ENCODE results near the gene MEN1.

MEN1 gene

DNA sequence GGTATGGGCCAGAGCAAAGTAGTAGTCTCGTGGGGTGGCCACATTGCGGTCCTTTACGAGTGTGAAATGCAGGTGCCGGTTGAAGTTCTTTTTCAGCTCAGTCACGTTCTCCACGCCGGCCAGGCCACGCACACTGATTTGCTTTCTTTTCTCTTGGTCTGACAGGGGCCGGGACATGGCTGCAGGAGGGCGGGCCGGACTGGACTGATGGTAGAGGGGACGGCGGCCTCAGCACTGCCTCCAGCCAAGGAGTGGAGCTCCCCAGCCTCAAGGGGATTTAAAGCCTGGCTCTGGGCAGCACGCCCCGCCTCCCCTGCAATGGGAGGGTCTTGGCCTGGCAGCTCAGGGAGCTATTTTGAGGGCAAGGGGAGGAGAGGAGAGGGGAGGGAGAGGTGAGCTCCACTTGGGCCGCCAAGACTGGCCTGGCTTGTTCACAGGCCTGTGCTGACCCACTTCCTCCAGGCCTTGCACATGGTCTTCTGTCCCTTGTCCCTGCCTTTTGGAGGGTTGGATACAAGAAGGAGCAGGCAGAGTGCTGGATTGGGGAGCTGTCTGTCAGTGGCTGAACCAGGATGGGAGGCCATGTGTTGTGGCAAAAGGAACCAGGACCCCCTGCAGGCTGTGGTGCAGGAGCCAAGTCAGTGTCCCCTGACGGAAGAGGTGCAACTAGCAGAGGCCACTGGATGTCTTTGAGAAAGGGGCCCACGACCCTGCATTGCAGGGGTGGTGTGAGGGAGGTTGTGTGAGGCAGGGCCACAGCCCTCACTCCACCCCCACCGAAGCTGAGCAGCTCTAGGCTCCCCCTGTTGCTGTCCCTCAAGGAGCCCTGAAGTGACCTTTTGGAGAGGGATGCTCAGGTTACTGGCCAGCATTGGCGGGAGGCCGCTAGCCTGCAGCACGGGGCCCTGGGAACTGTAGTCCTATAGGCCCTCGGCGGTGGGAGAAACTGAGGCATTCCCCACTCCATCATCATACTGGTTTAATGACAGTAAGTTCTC, 50.3 kb downstream of the MEN1 start, which contains the start of gene PYGM:
Gene PYGM, minus strand, starts transcription at position 253 of the 998 bp plus-strand sequence. Its CDS starts 76 bp downstream, at position 177.
- DNase-seq = no peak

DNA sequence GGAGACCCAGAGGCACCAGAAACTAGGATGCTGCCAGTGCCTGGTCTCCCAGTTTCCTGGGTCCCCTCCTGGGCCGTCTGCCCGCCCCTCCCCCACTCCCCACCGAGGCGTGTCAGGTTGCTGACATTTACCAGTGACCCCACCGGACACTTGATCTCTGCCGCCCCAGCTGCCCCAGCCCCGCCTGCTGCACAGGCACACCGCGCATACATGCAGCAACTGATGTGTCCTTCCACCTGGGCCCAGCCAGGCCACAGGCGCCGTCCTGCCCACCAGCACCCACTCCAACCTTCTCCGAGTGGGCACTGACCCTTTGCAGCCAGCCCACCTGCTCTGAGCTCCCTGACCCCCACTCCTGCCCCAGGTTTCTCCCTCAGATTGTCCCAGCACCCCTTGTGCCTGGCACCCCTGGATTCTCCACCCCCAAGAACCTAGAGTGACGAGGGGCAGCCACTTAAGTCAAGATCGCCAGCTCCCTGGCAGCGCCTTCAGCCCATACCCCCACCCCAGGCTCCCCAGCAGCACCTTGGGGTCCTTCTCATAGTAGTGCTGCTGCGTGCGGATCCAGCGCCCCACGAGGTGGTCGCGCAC, 51.1 kb downstream of the MEN1 start:
- no peak for DNase-seq

DNA sequence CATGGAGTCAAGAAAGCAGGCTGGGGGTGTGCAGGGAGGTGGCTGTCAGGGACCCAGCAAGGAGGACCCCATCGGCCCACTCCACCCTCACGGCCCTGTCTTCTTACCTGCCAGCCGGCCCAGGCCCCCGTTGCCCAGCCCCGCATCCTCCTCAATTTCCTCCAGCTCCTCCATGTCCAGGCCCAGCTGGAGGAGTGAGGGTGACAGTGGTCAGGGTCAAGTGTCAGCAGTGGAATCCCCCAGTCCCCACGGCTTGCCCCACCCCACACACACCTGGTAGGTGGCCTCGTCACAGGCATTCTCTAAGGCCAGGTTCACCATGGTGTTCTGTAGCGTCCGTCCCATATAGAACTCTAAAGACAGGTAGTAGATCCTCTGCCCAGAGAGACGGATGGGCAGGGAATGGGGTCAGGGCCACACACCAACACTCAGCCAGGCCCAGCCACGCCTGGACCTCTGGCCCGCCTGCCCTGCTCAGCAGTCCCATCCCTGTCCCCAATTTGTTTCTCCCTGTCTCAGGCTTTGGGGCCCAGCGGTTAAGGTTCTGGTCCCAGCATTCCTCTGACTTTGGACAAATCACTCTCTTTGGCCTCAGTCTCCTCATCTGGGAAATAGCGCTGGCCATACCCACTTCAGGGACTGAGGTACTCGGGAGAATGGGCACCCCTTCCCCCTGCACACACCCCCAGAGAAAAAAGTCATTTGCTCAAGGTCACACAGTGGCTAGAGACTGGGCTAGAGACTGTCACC, 51.8 kb downstream of the MEN1 start:
- DNase-seq = no peak

DNA sequence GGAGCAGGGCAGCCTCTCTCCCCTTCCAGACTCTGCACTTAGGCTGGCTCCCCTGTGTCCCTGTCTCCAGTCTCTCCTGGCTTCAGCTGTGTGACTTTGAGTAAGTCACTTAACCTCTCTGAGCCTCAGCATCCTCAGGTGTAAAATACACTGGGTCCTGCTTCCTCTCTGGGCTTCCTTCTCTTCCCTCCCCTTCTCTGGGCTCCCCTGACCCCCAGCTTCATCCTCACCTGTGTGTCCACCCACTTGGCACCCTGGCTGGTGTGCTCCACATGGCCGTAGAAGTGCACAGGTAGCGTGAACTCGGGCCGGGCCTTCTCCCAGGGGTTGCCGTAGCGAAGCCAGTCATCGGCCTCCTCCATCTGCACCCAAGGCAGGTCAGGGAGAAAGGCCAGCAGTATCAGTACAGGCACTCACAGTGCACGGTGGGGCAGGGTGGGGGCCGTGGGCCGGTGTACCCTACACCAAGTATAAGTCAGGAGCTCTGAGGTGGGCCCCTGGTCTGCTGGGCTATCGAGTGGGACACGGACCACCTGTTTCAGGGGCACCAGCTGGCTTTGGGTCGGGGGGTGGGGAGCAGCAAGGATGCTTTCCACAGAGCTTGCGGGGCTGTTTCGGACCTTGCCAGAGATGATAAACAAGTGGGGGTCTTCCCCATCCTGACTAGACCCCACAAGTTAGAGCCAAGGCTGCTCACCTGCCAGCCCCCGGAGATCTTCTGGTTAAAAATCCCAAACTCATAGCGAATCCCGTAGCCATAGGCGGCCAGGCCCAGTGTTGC, 52.6 kb downstream of the MEN1 start:
- DNase-seq = no peak

DNA sequence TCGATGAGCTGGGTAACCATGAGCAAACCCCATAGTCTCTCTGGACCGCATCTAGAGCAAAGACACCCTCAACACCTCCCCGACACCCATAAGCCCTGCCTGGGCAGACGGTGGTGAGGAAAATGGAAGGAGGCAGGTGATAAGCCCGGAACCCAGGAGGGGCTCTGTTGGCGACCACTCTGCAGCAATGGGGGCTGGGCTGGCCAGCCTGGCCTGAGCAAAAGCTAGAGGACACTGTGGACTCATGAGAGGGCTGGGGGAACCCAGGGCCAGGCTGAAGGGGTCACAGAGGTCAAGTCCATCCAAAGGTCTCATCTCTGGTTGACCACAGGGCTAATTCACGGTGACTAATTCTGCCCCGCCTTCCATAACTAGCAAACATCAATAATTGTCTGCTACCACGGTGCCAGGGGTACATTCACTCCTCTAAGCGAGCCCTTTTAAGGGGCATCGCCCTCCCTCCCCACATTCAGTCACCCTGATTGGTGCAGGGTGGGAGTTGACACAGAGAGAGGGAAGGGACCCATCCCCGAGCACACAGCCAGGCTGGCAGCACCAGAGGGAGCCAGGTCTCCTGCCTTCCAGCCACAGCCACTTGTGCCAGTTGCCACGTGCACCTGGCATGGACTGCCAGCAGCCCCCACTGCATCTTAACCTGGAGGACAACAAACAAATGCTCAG, 54.5 kb downstream of the MEN1 start:
- no peak for DNase-seq

DNA sequence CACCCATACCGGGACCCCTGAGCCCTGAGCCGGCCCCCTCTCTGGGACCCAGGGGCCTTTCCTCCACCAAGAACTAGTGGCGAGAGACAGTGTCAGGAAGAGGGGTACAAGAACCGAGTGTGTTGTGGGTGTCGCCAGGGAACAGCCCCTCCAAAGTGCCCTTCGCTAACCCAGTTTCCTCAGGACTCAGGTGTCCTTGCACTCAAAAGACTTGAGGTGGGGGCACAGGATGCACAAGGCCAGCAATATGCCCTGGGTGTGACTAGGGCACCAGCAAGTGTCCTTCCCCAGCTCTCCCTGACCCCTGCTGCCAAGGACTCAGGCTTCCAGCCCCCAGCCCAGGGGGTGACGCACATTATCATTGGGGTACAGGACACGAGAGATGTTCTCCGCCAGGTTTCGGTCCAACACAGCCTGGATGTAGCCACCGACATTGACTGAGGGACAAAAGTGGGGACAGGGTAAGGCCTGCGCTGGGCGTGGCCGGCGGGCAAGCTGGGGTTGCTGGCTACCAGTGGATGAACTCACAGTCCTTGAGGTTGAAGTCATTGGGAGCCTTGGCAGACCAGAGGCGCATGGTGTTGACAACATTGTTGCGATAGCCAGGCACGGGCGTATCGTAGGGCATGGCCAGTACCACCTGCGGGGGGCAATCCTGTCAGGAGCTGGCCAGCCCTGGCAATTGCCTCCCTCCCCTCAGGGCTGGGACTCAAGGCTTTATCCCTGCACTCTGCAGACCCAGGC, 55.3 kb downstream of the MEN1 start:
- no peak for DNase-seq

DNA sequence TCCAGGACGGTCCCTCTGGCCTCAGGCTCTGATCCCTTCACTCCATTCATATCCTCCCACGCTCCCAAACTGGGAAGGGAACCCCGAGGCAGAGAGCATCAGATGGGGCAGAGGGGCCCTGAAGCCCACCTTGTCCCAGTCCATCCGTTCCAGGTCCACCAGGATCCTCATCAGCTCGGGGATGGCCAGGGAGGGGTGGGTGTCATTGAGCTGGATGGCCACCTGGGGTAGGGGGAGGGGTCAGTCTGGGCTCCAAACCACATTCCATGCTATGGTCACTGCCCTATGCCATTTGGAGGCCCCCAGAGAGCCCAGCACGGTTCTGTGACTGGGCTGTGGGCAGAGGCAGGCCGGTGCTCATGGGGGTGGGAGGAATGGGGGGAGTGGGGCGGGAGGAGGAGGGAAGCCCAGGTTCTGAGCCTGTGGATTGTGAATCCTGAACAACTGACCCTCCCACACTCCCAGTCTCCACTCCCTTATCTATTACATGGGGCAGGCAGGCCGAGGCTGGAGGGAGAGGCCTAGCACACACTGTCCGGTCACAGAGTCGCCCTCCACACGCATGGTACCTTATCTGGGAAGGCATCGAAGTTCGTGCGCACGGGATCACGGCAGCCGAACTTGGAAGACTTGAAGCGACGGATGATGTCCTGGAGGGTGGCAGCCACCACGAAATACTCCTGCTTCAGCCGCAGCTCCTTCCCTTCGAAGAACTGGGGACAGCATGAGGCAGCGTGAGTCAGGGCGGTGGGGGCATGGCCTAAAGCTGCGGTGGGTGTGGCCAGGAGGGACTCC, 56.0 kb downstream of the MEN1 start:
- no peak for DNase-seq

Measured in NCI-H748 treated with DMSO at 0.1 percent for 48 hours (cell line).